Activated CD8-positive, alpha-beta memory T cell treated with anti-CD3 and anti-CD28 coated beads, Interleukin-2, amount 50 U/mL, for 48 hours (primary cell): ENCODE results near the gene RNF214.
A peak's percentile ranks its signal among the peaks of the same experiment; 100 is the strongest.
"Not testable (repeated sequence)": the region's sequence is repeated elsewhere in the genome, so short reads cannot be mapped to it uniquely, and the experiment has no call there.

Source experiments
- DNase-seq: peaks from one replicate; pipeline ENCODE4 v3.0.0-alpha.2; 2020

Gene RNF214

DNA sequence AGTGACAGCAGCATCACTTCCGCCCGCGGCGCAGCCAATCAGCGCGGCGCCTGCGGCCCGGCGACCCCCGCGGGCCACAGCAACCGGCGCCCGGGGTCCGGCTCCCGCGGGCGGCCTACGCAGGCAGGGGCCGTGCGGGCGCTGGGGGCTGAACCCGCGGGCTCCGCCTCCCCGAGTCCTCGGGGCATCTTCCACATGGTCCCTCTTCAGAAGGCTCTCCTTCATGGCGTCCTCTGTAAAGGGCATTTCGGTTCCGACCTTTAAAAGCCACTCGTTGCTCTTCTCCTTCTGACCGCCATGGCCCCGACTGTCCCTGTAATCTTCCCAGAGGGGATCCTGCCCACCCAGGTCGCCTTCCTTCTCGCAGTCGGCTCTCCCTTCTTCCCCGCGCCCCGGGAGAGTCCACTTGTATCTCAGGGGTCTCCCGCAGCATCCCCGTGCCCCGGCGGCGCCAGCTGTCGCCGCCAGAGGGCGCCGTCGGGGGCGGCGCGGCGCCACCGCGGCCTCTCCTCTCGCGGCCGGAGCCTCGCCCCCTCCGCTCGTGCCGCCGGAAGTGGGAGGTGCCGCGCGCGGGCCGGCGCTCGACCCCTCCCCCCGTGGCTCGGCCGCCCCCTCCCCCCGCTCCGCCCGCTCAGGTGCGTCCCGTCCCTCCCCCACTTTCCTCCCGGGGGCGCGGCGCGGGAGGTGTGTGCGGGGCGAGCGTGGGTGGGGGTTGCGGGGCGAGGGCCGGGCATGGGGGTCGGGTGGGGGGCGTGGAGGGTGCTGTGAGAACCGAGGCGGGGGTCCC lies at the start of gene RNF214:
Gene RNF214 (plus strand): TSS at position 580 of the 787 bp plus-strand sequence. CDS start 1,602 bp downstream, outside the sequence.
- peak; percentile 89 for DNase-seq

GRCh38 chr11:117183178-117183577 lies 49.3 kb upstream of the RNF214 start:
- DNase-seq: not testable (repeated sequence)

DNA sequence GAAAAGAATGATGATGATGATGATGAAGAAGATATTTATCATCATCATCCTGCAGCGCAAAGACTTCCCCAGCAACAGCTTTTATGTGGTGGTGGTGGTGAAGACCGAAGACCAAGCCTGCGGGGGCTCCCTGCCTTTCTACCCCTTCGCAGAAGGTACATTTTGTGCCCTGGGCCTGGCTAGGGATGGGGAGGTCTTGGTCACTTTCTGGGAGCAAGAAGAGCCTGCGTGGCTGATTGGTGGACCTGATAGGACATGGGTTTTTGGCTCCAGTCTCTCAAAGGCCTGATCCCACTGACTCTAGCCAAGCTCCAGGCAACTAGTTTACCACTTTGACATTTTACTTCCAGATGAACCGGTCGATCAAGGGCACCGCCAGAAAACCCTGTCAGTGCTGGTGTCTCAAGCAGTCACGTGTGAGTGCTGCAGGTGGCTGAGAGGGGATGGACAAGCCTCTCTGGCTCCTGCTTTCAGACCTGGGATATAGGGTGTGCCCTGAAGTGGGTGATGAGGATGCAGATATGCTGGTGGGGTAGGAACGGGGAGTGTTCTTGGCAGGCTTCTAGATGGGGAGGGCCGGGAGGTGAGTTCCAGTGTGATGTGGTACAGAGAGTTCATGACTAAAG lies 48.6 kb upstream of the RNF214 start:
- peak; percentile 43 for DNase-seq

DNA sequence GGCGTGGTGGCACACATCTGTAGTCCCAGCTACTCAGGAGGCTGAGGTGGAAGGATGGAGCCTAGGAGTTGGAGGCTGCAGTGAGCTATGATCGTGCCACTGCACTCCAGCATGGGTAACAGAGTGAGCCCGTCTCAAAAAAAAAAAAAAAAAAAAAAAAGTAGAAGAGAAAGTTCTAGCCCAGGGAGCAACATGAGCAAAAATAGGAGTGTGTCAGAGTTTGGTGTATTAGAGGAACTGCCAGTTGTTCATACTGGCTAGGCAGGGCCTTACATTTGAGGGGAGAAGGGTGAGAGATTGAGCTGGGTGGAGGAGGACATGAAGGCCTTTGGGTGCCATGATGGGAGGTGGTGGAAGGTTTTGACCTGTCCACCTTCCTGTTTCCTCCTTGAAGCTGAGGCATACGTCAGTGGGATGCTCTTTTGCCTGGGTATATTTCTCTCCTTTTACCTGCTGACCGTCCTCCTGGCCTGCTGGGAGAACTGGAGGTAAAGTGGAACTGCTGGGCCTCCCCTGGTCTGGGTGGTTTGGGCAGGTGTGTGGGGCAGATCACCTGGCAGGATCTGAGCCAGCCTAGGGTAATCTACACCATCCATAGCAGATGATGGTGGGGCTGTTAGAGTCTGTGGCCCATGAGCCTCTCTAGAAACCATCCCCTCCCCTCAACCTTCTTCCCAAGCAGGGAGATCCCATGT lies 46.6 kb upstream of the RNF214 start:
- DNase-seq: peak; percentile 35

- DNase-seq: no peak
These were observed 46.1 kb upstream of the RNF214 start for GRCh38 chr11:117186431-117186761.

GRCh38 chr11:117187007-117187406 lies 45.5 kb upstream of the RNF214 start:
- peak; percentile 20 for DNase-seq

GRCh38 chr11:117187428-117187798 lies 45.1 kb upstream of the RNF214 start:
- peak; percentile 41 for DNase-seq

GRCh38 chr11:117187799-117188481 lies 44.5 kb upstream of the RNF214 start:
- DNase-seq: peak; percentile 50

DNA sequence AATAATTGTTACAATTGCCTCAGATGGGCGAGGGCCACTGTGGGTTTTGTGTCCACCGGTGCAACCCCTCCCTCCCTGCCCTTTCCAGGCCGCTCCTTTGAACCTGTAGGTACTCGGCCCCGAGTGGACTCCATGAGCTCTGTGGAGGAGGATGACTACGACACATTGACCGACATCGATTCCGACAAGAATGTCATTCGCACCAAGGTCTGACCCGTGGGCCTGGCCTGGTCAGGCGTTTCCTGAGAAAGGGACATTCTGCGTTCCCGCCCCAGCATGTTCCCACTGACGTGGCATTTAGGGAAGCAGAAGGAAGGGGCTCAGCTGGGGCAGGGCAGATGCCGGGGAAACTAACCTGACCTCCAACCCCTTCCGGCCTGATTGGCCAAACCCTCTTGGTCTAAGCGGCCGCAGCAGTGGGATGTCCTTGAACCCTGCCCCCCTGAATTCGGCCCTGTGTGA lies 43.8 kb upstream of the RNF214 start:
- no peak for DNase-seq

DNA sequence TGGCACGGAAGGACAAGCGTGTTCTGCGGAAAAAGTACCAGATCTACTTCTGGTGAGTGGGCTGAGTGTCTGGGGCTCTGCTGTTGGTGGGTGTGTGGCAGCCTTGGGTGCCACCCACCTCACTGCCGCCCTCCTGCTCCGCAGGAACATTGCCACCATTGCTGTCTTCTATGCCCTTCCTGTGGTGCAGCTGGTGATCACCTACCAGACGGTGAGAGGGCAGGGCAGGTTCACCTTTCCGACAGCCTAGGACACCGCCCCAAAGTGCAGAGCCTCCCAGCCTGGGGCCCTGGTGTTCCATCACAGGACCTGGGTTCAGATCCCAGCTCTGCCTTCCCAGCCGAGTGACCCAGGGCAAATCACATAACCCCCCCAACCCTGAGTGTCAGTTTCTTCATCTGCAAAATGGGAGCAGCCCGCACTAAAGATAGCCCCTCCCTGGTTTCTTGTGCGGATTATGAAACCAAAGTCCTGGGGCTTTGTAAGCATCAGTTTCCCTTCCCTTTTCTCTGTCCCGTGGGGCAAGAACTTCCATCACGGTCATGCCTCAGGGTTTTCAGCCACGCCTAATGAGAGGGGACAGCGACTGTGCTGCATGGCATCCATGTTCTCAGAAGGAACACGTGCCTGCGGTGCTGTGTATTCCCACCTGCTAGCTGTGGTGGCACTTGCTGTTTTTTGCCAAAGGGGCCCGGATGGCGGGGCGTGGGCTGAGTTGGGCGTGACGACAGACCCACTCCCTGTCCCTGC lies 43.1 kb upstream of the RNF214 start:
- DNase-seq: peak; percentile 42

DNA sequence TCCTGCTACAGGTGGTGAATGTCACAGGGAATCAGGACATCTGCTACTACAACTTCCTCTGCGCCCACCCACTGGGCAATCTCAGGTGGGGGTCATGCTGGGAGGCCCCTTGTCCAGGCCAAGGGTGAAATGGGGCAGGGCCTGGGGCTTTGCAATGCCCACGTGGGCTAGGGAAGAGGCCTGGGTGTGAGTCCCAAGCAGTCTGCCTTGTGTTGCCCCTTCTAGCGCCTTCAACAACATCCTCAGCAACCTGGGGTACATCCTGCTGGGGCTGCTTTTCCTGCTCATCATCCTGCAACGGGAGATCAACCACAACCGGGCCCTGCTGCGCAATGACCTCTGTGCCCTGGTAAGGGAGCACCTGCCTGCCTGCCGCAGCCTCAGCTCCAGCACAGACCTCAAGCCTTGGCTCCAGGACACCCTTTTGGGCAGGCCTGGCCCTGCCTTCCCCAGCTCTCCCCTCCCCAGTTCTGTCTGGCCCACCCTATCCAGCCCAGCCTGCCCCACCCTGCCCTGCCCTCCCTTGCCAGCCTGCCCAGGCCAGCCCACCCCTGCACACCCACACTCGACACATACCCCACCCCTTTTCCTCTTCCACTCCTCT lies 42.4 kb upstream of the RNF214 start:
- DNase-seq: no peak

- DNase-seq: no peak
These were observed 40.6 kb upstream of the RNF214 start for GRCh38 chr11:117191680-117192400.

DNA sequence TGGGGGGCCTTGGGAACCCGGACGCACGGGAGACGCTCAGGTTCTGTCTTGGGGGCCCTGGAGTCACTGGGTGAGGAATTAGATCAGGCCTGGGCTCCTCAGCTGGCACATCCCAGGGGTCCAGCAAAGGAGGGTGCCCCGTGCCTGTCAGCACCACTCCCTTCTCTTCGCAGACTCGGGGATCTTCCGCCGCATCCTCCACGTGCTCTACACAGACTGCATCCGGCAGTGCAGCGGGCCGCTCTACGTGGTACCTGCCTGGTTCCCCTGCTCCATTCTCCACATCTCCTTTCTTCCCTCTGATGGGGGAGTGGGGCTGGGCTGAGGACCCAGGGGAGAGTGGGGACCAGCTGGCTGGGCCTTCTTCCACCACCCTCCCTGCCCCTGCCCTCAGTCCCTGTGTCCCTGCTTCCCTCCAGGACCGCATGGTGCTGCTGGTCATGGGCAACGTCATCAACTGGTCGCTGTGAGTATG lies 40.0 kb upstream of the RNF214 start:
- no peak for DNase-seq

DNA sequence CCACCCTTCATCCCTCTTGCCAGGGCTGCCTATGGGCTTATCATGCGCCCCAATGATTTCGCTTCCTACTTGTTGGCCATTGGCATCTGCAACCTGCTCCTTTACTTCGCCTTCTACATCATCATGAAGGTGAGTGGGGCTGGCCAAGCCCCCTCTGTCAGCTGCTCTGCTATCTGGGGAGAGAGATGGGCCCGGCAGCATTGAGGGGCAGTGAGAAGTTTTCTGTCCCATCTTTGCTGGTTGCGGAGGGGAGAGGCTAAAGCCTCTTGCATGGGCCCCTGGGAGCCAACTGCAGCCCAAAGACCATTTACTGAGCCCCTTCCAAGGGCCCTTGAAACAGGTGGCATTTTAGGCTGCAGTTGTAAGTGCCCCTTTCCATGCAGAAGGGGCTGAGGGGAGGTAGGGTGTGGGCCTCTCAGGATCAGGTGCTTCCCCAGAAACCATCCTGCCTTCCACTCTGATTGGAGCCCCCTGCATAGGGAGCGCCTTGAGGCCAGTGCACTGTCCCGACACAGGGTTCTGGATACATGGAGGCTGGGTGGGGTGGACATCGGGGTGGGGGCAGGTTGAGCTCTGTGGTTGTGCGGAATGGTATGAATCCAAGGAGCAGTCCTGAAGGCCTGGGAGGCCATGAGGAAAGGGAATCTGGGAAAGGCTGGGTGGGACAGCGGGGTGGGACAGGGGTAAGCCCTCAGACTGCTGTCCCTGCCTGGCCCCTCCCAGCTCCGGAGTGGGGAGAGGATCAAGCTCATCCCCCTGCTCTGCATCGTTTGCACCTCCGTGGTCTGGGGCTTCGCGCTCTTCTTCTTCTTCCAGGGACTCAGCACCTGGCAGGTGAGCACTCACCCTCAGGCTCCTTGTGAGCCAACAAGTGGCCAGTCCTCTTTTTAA lies 39.1 kb upstream of the RNF214 start:
- no peak for DNase-seq

DNA sequence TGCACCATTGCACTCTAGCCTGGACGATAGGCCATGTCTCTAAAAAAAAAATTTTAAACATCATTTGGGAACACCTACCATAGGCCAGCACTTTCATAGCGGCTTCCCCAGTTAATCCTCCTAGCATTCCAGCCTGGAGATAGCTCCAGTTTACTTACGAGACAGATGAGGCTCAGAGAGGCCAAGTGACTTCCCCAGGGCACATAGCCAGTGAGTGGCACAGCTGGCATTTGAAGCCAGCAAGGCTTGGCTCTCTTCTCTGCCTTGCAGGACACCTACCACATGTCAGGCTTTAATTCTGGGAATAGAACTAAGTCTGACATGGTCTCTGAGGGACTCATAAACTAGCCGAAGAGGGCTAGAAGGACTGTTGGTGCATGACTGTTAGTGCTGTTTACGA lies 38.2 kb upstream of the RNF214 start:
- DNase-seq: no peak

- DNase-seq: no peak
These were observed 37.2 kb upstream of the RNF214 start for GRCh38 chr11:117195258-117195657.

GRCh38 chr11:117195761-117196160 lies 36.7 kb upstream of the RNF214 start:
- DNase-seq: no peak

- no peak for DNase-seq
These were observed 35.5 kb upstream of the RNF214 start for GRCh38 chr11:117197006-117197405.

- no peak for DNase-seq
These were observed 34.7 kb upstream of the RNF214 start for GRCh38 chr11:117197516-117198456.
